Spleen (tissue), 7 donors: ENCODE data around the gene FYN.

Experiments used
- POLR2AphosphoS5 ChIP-seq, 3 donors: sonication (generic); formaldehyde crosslinking; IDR thresholded peaks; one replicate each; pipeline ENCODE4 v1.5.1; 2017; ENCODE audit warnings: antibody characterized with exemption in 3 of 3
- TF ChIP-seq, protein P1 (sequence below), 11 experiments: fragments of 200-600 bp in 7 of 11; fragments of 450-650 bp in 4 of 11; sonication (generic) in 4 of 11; IDR thresholded peaks in 8 of 11; conservative IDR thresholded peaks in 3 of 11; 1 replicate in 7 of 11; 2 replicates in 4 of 11; pipeline versions ENCODE4 v1.4.0 to v1.8.0; 2016 to 2021; ENCODE audit warnings: antibody characterized with exemption in 11 of 11, inconsistent platforms in 4 of 11, mild to moderate bottlenecking in 1 of 11
- donor health status: DM: no; HTN: no; CAD: no; lungs with moderate emphysema.
- donor health status: DM: no; HTN: no; CAD: no.
- donor health status: DM: no; HTN: no; CAD: no.

DNA sequence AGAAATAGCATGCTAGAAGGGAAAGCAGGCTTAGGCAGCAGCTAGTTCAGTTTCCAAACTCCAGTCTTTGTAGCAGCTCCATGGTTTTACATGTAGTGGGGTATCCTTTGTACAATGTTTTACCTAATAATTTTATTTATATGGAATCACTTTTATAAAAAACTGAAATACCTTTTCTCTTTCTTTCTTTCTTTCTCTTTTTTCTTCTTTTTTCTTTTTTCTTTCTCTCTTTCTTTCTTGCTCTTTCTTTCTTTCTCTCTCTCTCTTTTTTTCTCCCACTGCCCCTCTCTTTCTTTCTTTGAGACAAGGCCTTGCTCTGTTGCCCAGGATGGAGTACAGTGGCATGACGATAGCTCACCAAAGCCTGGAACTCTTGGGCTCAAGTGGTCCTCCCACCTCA, 41.4 kb upstream of the FYN start:
- TF ChIP-seq, protein P1, sequence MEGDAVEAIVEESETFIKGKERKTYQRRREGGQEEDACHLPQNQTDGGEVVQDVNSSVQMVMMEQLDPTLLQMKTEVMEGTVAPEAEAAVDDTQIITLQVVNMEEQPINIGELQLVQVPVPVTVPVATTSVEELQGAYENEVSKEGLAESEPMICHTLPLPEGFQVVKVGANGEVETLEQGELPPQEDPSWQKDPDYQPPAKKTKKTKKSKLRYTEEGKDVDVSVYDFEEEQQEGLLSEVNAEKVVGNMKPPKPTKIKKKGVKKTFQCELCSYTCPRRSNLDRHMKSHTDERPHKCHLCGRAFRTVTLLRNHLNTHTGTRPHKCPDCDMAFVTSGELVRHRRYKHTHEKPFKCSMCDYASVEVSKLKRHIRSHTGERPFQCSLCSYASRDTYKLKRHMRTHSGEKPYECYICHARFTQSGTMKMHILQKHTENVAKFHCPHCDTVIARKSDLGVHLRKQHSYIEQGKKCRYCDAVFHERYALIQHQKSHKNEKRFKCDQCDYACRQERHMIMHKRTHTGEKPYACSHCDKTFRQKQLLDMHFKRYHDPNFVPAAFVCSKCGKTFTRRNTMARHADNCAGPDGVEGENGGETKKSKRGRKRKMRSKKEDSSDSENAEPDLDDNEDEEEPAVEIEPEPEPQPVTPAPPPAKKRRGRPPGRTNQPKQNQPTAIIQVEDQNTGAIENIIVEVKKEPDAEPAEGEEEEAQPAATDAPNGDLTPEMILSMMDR (IDR thresholded peaks at IDR 0.05 in 8 of 11, conservative IDR thresholded peaks at IDR 0.05 in 3 of 11): no peak
- TF ChIP-seq POLR2AphosphoS5 (IDR thresholded peaks at IDR 0.05): no peak
